Endodermal cell (in vitro differentiated cells): ENCODE results near the gene NEDD8. TPM values are rescaled to one million over a fixed set of nuclear protein-coding genes. Genes with fewer than 3 reads are reported as not detected.

Experiments
- DNase-seq: peaks from one replicate; pipeline ENCODE4 v3.0.0-alpha.2; 2017
- H3K27ac ChIP-seq: 2 replicates; pipeline ENCODE4 v1.5.1; 2013; ENCODE audit warnings: mild to moderate bottlenecking, low read depth, low read length, moderate library complexity
- H3K27me3 ChIP-seq: 2 replicates; pipeline ENCODE4 v1.6.1; 2013; ENCODE audit warnings: mild to moderate bottlenecking, low read length, moderate library complexity; ENCODE audit not compliant: insufficient read depth, control insufficient read depth, poor library complexity, severe bottlenecking
- H3K36me3 ChIP-seq: 2 replicates; pipeline ENCODE4 v1.7.0; 2013; ENCODE audit warnings: mild to moderate bottlenecking, low read length, moderate library complexity; ENCODE audit not compliant: control insufficient read depth, insufficient read depth
- H3K4me1 ChIP-seq: one replicate; pipeline ENCODE4 v1.7.0; 2013; ENCODE audit warnings: low read length; ENCODE audit not compliant: control insufficient read depth, insufficient read depth
- H3K4me3 ChIP-seq: 2 replicates; pipeline ENCODE4 v1.5.1; 2013; ENCODE audit warnings: mild to moderate bottlenecking, low read length, moderate library complexity
- H3K9ac ChIP-seq: 2 replicates; pipeline ENCODE4 v1.6.1; 2013; ENCODE audit warnings: mild to moderate bottlenecking, low read length, moderate library complexity; ENCODE audit not compliant: poor library complexity, severe bottlenecking; ENCODE audit errors: extremely low read depth
- H3K9me3 ChIP-seq: 2 replicates; pipeline ENCODE4 v1.6.1; 2013; ENCODE audit warnings: mild to moderate bottlenecking, low read length, moderate library complexity; ENCODE audit not compliant: control insufficient read depth
- H3K27ac Mint-ChIP-seq: 2 replicates; pipeline ENCODE4 v1.8.0; 2020; ENCODE audit warnings: mixed read lengths
- H3K27me3 Mint-ChIP-seq: 2 replicates; pipeline ENCODE4 v1.8.0; 2021; ENCODE audit warnings: mild to moderate bottlenecking, mixed read lengths; ENCODE audit not compliant: insufficient read depth
- H3K36me3 Mint-ChIP-seq: 2 replicates; pipeline ENCODE4 v1.8.0; 2020; ENCODE audit warnings: low read depth, mixed read lengths
- H3K4me1 Mint-ChIP-seq: 2 replicates; pipeline ENCODE4 v1.8.0; 2020; ENCODE audit warnings: mixed read lengths
- H3K4me3 Mint-ChIP-seq: 2 replicates; pipeline ENCODE4 v1.8.0; 2020; ENCODE audit warnings: mild to moderate bottlenecking, moderate library complexity, mixed read lengths
- H3K9me3 Mint-ChIP-seq: 2 replicates; pipeline ENCODE4 v1.8.0; 2020; ENCODE audit warnings: mild to moderate bottlenecking, mixed read lengths
- WGBS, 2 experiments: methylation state at CpG; one replicate each; pipeline versions ENCODE4 v1.1.5 to v1.1.7; 2013; ENCODE audit warnings: missing lambda C conversion rate in 2 of 2, mixed read lengths in 1 of 2; ENCODE audit not compliant: insufficient coverage in 1 of 2, insufficient read length in 1 of 2; 5-methylcytosine and 5-hydroxymethylcytosine counted together
- long read RNA-seq, 4 experiments: library from polyadenylated mRNA in 2 of 4; library from RNA in 1 of 4; library from capped mRNA in 1 of 4; stranded (forward) in 3 of 4; unstranded in 1 of 4; transcript quantifications; one replicate each; pipeline ENCODE4 v2.0.0, GENCODE V29; 2020 to 2021; ENCODE audit warnings: inconsistent platforms in 1 of 4
- polyA plus RNA-seq, 2 experiments: library from polyadenylated mRNA; stranded (reverse); fragments of 50-300 nt; gene quantifications; one replicate each; pipeline ENCODE4 v1.2.3, GENCODE V29; 2013
- total RNA-seq, 2 donors: library from RNA; stranded (reverse); fragmentation: NEBNext Ultra II Directional in 1 of 2; extraction: Animal tissue kit (Norgen Biotek cat#: 25700) in 1 of 2; gene quantifications; 2 replicates in 1 of 2; 3 replicates in 1 of 2; pipeline ENCODE4 v1.2.1, GENCODE V29; 2021
- TF ChIP-seq, protein P1 (sequence below): fragments of 200-600 bp; sonication (generic); conservative IDR thresholded peaks from 2 replicates; pipeline ENCODE4 v1.5.0; 2021; ENCODE audit warnings: antibody characterized with exemption, mild to moderate bottlenecking

NEDD8 gene
- total RNA-seq = 100 to 1,000 TPM; 210 to 267 TPM
- 187 TPM for polyA plus RNA-seq (2013, experiment 1 of 2)
- polyA plus RNA-seq (2013, experiment 2 of 2) = 182 TPM
- long read RNA-seq, experiment 1, transcript NEDD8-201 (4 exons, 708 nt) = major isoform, 125 of 137 reads
- long read RNA-seq, experiment 1, partial matches to known transcripts = 4 of 137 reads
- long read RNA-seq, experiment 1, other reads (novel, unspliced or antisense) = 3 of 137 reads
- long read RNA-seq, experiment 2, transcript NEDD8-201 (4 exons, 708 nt) = major isoform, 148 of 156 reads
- long read RNA-seq, experiment 2, partial matches to known transcripts = 0 of 156 reads
- long read RNA-seq, experiment 2, other reads (novel, unspliced or antisense) = 0 of 156 reads
- long read RNA-seq, experiment 3, transcript NEDD8-201 (4 exons, 708 nt) = major isoform, 79 of 83 reads
- long read RNA-seq, experiment 3, partial matches to known transcripts = 0 of 83 reads
- long read RNA-seq, experiment 3, other reads (novel, unspliced or antisense) = 0 of 83 reads
- long read RNA-seq, experiment 4, transcript NEDD8-201 (4 exons, 708 nt) = major isoform, 13 of 17 reads
- long read RNA-seq, experiment 4, partial matches to known transcripts = 0 of 17 reads
- long read RNA-seq, experiment 4, other reads (novel, unspliced or antisense) = 1 of 17 reads

DNA sequence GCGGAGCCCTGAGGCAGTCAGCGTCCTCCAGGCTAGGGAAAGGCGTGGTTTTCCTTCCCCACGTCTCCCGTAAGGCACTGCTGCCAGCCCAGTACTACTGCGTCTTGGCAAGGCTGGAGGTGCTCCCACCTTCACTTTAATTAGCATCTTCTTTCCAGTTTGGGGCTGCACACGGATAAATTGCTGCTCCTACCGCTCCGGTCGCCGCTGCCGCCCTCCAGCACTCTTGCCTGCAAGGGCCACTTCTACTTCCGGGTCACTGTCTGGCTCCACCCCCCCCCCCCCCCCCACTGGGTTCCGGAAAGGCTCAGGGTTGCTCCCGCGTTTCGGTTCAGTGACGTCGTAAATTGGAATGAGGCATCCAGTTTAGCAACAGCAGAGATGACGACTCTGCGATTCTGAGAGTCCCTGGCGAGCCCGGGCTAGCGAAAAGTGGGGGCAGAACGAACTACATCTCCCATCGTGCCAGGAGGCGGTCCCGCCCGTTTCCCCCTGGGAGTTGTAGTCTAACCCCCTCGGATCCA lies at the start of gene NEDD8:
Gene NEDD8, minus strand, starts transcription at position 247 of the 524 bp plus-strand sequence. Its CDS starts 100 bp downstream, at position 147.
- H3K27ac ChIP-seq = peak within 1 kb of the TSS; percentile 75
- H3K4me1 ChIP-seq = peaks cover 8% of the 10 kb centered on the region
- Mint-ChIP-seq H3K9me3 (no peaks in the 10 kb centered on the region), H3K4me1 (peaks cover 17% of the 10 kb centered on the region), H3K27ac (peak within 1 kb of the TSS; percentile 93), H3K36me3 (peaks cover 30% of the 10 kb centered on the region), H3K27me3 (no peaks in the 10 kb centered on the region), H3K4me3 (peak within 1 kb of the TSS; percentile 91)
- WGBS, 2 experiments = 0% methylated on average over 2 to 30 of the region's 30 CpGs
- H3K27me3 ChIP-seq = no peaks in the 10 kb centered on the region
- H3K9me3 ChIP-seq = no peaks in the 10 kb centered on the region
- TF ChIP-seq, protein P1, sequence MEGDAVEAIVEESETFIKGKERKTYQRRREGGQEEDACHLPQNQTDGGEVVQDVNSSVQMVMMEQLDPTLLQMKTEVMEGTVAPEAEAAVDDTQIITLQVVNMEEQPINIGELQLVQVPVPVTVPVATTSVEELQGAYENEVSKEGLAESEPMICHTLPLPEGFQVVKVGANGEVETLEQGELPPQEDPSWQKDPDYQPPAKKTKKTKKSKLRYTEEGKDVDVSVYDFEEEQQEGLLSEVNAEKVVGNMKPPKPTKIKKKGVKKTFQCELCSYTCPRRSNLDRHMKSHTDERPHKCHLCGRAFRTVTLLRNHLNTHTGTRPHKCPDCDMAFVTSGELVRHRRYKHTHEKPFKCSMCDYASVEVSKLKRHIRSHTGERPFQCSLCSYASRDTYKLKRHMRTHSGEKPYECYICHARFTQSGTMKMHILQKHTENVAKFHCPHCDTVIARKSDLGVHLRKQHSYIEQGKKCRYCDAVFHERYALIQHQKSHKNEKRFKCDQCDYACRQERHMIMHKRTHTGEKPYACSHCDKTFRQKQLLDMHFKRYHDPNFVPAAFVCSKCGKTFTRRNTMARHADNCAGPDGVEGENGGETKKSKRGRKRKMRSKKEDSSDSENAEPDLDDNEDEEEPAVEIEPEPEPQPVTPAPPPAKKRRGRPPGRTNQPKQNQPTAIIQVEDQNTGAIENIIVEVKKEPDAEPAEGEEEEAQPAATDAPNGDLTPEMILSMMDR = no peak
- peak; percentile 94 for DNase-seq
- H3K9ac ChIP-seq = peak within 1 kb of the TSS; percentile 62
- peaks cover 33% of the 10 kb centered on the region for H3K36me3 ChIP-seq
- peak within 1 kb of the TSS; percentile 96 for H3K4me3 ChIP-seq

DNA sequence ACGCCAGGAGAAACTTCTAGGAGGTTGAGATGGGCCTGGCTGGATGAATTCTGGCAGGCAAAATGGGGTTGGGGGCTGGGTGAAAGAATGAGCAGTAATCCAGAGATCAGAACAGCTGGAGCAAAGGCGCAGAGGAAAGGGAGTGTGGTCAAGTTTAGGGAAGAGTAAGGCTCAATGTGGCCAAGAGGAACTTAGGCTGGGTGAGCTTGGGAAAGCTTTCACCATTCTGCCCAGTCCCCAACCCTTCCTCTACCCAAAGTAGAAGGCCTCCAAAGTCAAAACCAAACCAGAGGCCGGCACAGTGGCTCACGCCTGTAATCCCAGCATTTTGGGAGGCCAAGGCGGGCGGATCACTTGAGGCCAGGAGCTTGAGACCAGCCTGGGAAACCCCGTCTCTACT lies 49.5 kb upstream of the NEDD8 start:
- DNase-seq = no peak
- H3K4me3 Mint-ChIP-seq = no peak overlapping the region

DNA sequence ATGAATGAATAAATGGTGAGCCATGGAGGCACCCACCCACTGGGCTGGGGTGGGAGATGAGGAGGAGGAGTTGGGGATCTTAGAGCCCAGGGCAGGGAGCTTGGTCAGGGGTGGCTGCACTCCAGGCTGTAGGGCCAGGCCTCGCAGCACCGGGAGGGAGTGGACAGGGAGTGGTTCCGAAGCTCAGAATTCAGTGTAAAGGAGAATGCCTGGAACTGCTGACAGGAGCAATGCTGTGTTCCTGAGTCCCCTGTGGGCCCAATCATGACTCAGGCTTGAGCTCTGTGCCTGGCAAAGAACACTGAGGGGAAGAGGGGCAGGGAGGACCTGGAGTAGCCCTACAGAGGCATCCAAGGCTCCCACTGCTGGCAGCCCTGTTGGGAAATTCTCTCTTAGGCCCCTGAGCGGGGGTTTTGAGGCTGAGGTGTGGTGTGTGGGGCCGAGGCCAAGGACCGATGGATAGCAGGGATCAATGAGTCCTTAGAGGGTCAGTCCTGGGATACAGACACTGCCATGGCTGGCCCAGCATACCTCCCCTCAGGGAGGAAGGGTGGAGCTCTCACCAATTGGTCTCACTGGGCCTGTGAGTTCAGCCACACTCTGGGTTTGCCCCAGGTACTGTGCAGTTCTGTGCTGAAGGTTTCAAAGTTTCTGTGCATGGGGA lies 48.8 kb upstream of the NEDD8 start:
- Histone ChIP-seq H3K9me3 (no peaks in the 10 kb centered on the region), H3K27ac (no peak overlapping the region), H3K36me3 (no peaks in the 10 kb centered on the region), H3K9ac (no peak overlapping the region), H3K4me3 (no peak overlapping the region), H3K27me3 (no peaks in the 10 kb centered on the region), H3K4me1 (no peaks in the 10 kb centered on the region)
- no peak overlapping the region for H3K4me3 Mint-ChIP-seq
- WGBS, 2 experiments = 90 to 96% methylated on average over 4 to 6 of the region's 6 CpGs
- H3K4me1 Mint-ChIP-seq = no peaks in the 10 kb centered on the region
- H3K27me3 Mint-ChIP-seq = no peaks in the 10 kb centered on the region
- TF ChIP-seq, protein P1 = no peak
- H3K36me3 Mint-ChIP-seq = no peaks in the 10 kb centered on the region
- no peaks in the 10 kb centered on the region for H3K9me3 Mint-ChIP-seq
- no peak overlapping the region for H3K27ac Mint-ChIP-seq
- no peak for DNase-seq

More for the DNA sequence above, 49.5 kb upstream of the NEDD8 start:
- TF ChIP-seq, protein P1 = no peak
- H3K4me1 Mint-ChIP-seq = no peaks in the 10 kb centered on the region
- no peaks in the 10 kb centered on the region for H3K4me1 ChIP-seq
- no peaks in the 10 kb centered on the region for H3K27me3 Mint-ChIP-seq
- H3K27ac ChIP-seq = no peak overlapping the region
- no peaks in the 10 kb centered on the region for H3K9me3 Mint-ChIP-seq
- H3K27me3 ChIP-seq = no peaks in the 10 kb centered on the region
- 95 to 97% methylated on average over 4 to 7 of the region's 7 CpGs for WGBS, 2 experiments
- H3K36me3 Mint-ChIP-seq = no peaks in the 10 kb centered on the region
- no peak overlapping the region for H3K4me3 ChIP-seq
- no peak overlapping the region for H3K9ac ChIP-seq
- H3K36me3 ChIP-seq = no peaks in the 10 kb centered on the region
- no peaks in the 10 kb centered on the region for H3K9me3 ChIP-seq
- H3K27ac Mint-ChIP-seq = no peak overlapping the region
